Calu3 (cell line): ENCODE data around the gene SV2B. TPM values are rescaled to one million over a fixed set of nuclear protein-coding genes. Genes with fewer than 3 reads are reported as not detected.

ENCODE experiments used
- BruUV-seq: library from RNA; stranded (reverse); fragments of 400-500 nt; replicated peaks from 2 replicates; lab custom pipeline; 2021; lab: Mats Ljungman, UMichigan
- CTCF ChIA-PET: fragments of 300-600 bp; sonication (Branson Sonifier 250); formaldehyde crosslinking; loops from one replicate; lab custom pipeline; 2022; ENCODE audit warnings: antibody characterized with exemption; lab: Charles Lee
- DNase-seq: peaks from one replicate; pipeline ENCODE4 v3.0.0; 2022
- H3K27ac Mint-ChIP-seq: one replicate; pipeline ENCODE4 v1.8.0; 2022; ENCODE audit warnings: mixed read lengths; ENCODE audit not compliant: unreplicated experiment
- H3K27me3 Mint-ChIP-seq: one replicate; pipeline ENCODE4 v1.8.0; 2022; ENCODE audit warnings: mixed read lengths; ENCODE audit not compliant: unreplicated experiment
- H3K36me3 Mint-ChIP-seq: one replicate; pipeline ENCODE4 v1.8.0; 2022; ENCODE audit warnings: mild to moderate bottlenecking, moderate library complexity, mixed read lengths; ENCODE audit not compliant: insufficient read depth, unreplicated experiment
- H3K4me1 Mint-ChIP-seq: one replicate; pipeline ENCODE4 v1.8.0; 2022; ENCODE audit warnings: mild to moderate bottlenecking, low read depth, mixed read lengths; ENCODE audit not compliant: unreplicated experiment
- H3K4me3 Mint-ChIP-seq: one replicate; pipeline ENCODE4 v1.8.0; 2022; ENCODE audit warnings: mild to moderate bottlenecking, low read depth, moderate library complexity, mixed read lengths; ENCODE audit not compliant: unreplicated experiment
- H3K9me3 Mint-ChIP-seq: one replicate; pipeline ENCODE4 v1.8.0; 2022; ENCODE audit warnings: low read depth, mixed read lengths; ENCODE audit not compliant: unreplicated experiment
- CTCF ChIP-seq: fragments of 200-600 bp; IDR thresholded peaks from one replicate; pipeline ENCODE4 v1.8.0; 2022; ENCODE audit warnings: antibody characterized with exemption; ENCODE audit not compliant: unreplicated experiment
- intact Hi-C: fragments of 100-400 bp; cut with micrococcal nuclease; formaldehyde crosslinking; loops from one replicate; pipeline ENCODE4 v1.10.0; 2022; ENCODE audit not compliant: unreplicated experiment
- total RNA-seq: library from RNA; stranded (reverse); gene quantifications from 2 replicates; pipeline ENCODE4 v1.2.3, GENCODE V29; 2022

The SV2B gene
- total RNA-seq, 1 experiment from 2014 or later: 2.2 TPM

DNA sequence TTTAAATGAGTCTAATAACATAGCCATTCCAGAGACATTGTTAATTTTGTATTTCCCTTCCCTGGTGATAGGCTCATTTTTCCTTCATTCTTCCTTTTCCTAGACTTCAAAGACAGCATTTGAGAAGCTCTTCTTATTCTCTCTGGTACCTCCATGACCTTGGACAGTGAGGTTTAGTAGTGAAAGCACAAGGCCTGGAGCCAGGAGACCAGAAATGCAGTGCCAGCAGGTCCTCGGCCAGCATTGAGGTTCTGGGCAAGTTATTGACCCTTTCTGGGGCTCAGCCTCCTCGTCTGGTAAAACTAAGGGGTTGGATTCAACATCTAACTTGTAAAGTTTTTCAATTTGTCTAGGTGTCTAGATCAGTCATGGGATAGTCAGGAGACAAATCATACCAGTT, 146.9 kb downstream of the SV2B start:
- H3K27me3 Mint-ChIP-seq: peaks cover 52% of the 10 kb centered on the region
- intact Hi-C loops: no loop called here
- DNase-seq: no peak
- H3K9me3 Mint-ChIP-seq: no peaks in the 10 kb centered on the region
- BruUV-seq: no TSS peak
- no peak for TF ChIP-seq CTCF
- H3K27ac Mint-ChIP-seq: no peak overlapping the region
- no peak overlapping the region for H3K4me3 Mint-ChIP-seq
- no peaks in the 10 kb centered on the region for H3K4me1 Mint-ChIP-seq
- no peaks in the 10 kb centered on the region for H3K36me3 Mint-ChIP-seq
- CTCF ChIA-PET: interaction anchor here (1.0 to 1.7 kb wide), 3 partner anchors 9 to 192 kb away, joined by 3 to 4 read pairs (median 4); no protein-coding TSS in a partner anchor

DNA sequence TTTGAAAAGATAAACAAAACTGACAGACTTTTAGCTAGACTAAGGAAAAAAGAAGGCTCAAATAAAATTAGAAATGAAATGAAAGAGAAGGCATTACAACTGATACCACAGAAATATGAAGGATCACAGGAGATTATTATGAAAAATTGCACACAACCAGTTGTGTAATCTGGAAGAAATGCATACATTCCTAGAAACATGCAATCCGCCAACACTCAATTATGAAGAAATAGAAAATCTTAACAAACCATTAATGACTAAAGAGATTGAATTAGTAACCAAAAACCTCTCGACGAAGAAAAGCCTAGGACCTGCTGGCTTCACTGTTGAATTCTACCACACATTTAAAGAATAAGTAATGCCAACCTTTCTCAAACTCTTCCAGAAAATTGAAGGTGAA, 149.5 kb downstream of the SV2B start:
- no TSS peak for BruUV-seq
- no peak for DNase-seq
- no peak overlapping the region for H3K4me3 Mint-ChIP-seq
- no peak for TF ChIP-seq CTCF
- H3K9me3 Mint-ChIP-seq: no peaks in the 10 kb centered on the region
- H3K27me3 Mint-ChIP-seq: peaks cover 78% of the 10 kb centered on the region
- H3K4me1 Mint-ChIP-seq: no peaks in the 10 kb centered on the region
- intact Hi-C loops: no loop called here
- H3K36me3 Mint-ChIP-seq: no peaks in the 10 kb centered on the region
- H3K27ac Mint-ChIP-seq: no peak overlapping the region
- CTCF ChIA-PET: no interaction called here

DNA sequence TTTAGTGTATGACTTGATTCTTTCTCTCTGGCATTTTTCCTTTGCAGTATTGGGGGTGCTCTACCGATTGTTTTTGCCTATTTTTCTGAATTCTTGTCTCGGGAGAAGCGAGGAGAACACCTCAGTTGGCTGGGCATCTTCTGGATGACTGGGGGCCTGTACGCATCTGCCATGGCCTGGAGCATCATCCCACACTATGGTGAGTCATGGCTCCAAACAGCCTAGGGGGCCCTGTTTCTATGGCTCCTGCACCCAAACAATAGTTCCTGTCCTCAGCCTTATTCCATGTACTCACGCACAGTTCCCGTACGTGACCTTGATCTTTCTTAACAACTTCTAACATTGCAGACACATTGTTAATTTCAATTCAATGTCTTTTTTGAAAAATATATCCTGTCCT, 152.3 kb downstream of the SV2B start:
- intact Hi-C loops: no loop called here
- DNase-seq: no peak
- CTCF ChIA-PET: no interaction called here
- Mint-ChIP-seq H3K4me1 (no peaks in the 10 kb centered on the region), H3K36me3 (no peaks in the 10 kb centered on the region), H3K27ac (no peak overlapping the region), H3K27me3 (peaks cover 93% of the 10 kb centered on the region), H3K9me3 (no peaks in the 10 kb centered on the region), H3K4me3 (no peak overlapping the region)
- TF ChIP-seq CTCF: no peak
- BruUV-seq: no TSS peak

- Mint-ChIP-seq H3K27me3 (peaks cover 94% of the 10 kb centered on the region), H3K9me3 (no peaks in the 10 kb centered on the region), H3K27ac (no peak overlapping the region), H3K4me1 (no peaks in the 10 kb centered on the region), H3K4me3 (no peak overlapping the region), H3K36me3 (no peaks in the 10 kb centered on the region)
- TF ChIP-seq CTCF: no peak
- CTCF ChIA-PET: no interaction called here
- DNase-seq: no peak
- BruUV-seq: no TSS peak
- intact Hi-C loops: no loop called here
Observed at GRCh38 chr15:91252756-91253155, 152.7 kb downstream of the SV2B start.

- H3K4me1 Mint-ChIP-seq: no peaks in the 10 kb centered on the region
- intact Hi-C loops: no loop called here
- H3K4me3 Mint-ChIP-seq: no peak overlapping the region
- no peaks in the 10 kb centered on the region for H3K9me3 Mint-ChIP-seq
- H3K27ac Mint-ChIP-seq: no peak overlapping the region
- no TSS peak for BruUV-seq
- no peaks in the 10 kb centered on the region for H3K36me3 Mint-ChIP-seq
- H3K27me3 Mint-ChIP-seq: peaks cover 91% of the 10 kb centered on the region
- CTCF ChIA-PET: no interaction called here
- TF ChIP-seq CTCF: no peak
- DNase-seq: no peak
Observed at GRCh38 chr15:91253605-91254004, 153.5 kb downstream of the SV2B start.
